GM18505 (cell line): ENCODE measurements around the gene RAB31.

Experiments used
- ATAC-seq: cut with Tn5 transposase; IDR thresholded peaks from one replicate; pipeline ENCODE4 v1.9.1; 2021; ENCODE audit not compliant: unreplicated experiment
- POLR2A ChIP-seq: IDR thresholded peaks from 4 replicates; pipeline ENCODE4 v1.6.1; 2011; ENCODE audit warnings: borderline replicate concordance; ENCODE audit not compliant: insufficient read depth, insufficient read length; ENCODE audit errors: extremely low read depth

The RAB31 gene

GRCh38 chr18:9858642-9859041 is 150.5 kb downstream of the RAB31 start:
- TF ChIP-seq POLR2A: no peak
- no peak for ATAC-seq

GRCh38 chr18:9859232-9859631 is 151.1 kb downstream of the RAB31 start:
- TF ChIP-seq POLR2A: no peak
- ATAC-seq: no peak

GRCh38 chr18:9860682-9861081 is 152.6 kb downstream of the RAB31 start:
- no peak for ATAC-seq
- TF ChIP-seq POLR2A: no peak

- ATAC-seq: peak; percentile 77
These were observed 153.1 kb downstream of the RAB31 start for GRCh38 chr18:9861157-9861556.

GRCh38 chr18:9861933-9862332 is 153.8 kb downstream of the RAB31 start:
- no peak for TF ChIP-seq POLR2A
- ATAC-seq: no peak

More at GRCh38 chr18:9861157-9861556, 153.1 kb downstream of the RAB31 start:
- no peak for TF ChIP-seq POLR2A

- ATAC-seq: no peak
- no peak for TF ChIP-seq POLR2A
These were observed 154.6 kb downstream of the RAB31 start for GRCh38 chr18:9862686-9863085.

- ATAC-seq: no peak
- TF ChIP-seq POLR2A: no peak
These were observed 155.2 kb downstream of the RAB31 start for GRCh38 chr18:9863282-9863681.

- TF ChIP-seq POLR2A: no peak
- ATAC-seq: no peak
These were observed 157.8 kb downstream of the RAB31 start for GRCh38 chr18:9865764-9866490.

GRCh38 chr18:9866627-9867026 is 158.5 kb downstream of the RAB31 start:
- no peak for ATAC-seq
- no peak for TF ChIP-seq POLR2A

GRCh38 chr18:9867071-9867594 is 159.0 kb downstream of the RAB31 start:
- ATAC-seq: no peak
- no peak for TF ChIP-seq POLR2A

- TF ChIP-seq POLR2A: no peak
- ATAC-seq: no peak
These were observed 161.0 kb downstream of the RAB31 start for GRCh38 chr18:9868857-9869714.

- no peak for TF ChIP-seq POLR2A
- ATAC-seq: peak; percentile 58
These were observed 161.8 kb downstream of the RAB31 start for GRCh38 chr18:9869715-9870430.

GRCh38 chr18:9870431-9871008 is 162.4 kb downstream of the RAB31 start:
- TF ChIP-seq POLR2A: no peak
- ATAC-seq: no peak

- ATAC-seq: no peak
- TF ChIP-seq POLR2A: no peak
These were observed 163.2 kb downstream of the RAB31 start for GRCh38 chr18:9871244-9871746.

- TF ChIP-seq POLR2A: no peak
- no peak for ATAC-seq
These were observed 164.7 kb downstream of the RAB31 start for GRCh38 chr18:9872823-9873222.
